NCI-H748 (cell line): Measurements from ENCODE around the gene C5orf58.
"Not testable (repeated sequence)": the region's sequence is repeated elsewhere in the genome, so short reads cannot be mapped to it uniquely, and the experiment has no call there.

Experiments used
- DNase-seq: peaks from one replicate; lab custom pipeline; 2025; ENCODE audit not compliant: unreplicated experiment; lab: John Stamatoyannopoulos, UW

Gene C5orf58

DNA sequence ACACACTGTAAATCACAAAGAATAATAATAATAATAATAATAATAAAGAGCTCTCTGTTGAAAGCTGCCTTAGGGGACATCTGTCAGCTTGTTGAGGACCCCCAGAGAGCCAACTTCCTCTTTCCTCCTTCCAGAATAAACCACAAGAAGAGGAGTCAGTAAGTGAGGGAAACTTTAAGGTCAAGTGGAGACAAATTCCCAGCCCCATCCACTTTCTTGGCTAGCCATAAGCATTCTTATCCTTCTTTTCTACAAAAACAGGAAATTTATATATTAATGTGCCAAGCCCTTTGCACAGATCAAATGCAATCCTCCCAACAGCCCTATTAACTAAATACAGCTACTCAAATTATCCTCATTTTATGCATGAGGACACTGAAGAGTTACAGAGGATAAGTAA lies 9.4 kb upstream of the C5orf58 start:
- DNase-seq, result no peak

- no peak for DNase-seq
Observed at GRCh38 chr5:170223906-170224305, 8.9 kb upstream of the C5orf58 start.

GRCh38 chr5:170225326-170226128 lies 7.3 kb upstream of the C5orf58 start:
- peak; percentile 80 for DNase-seq

DNA sequence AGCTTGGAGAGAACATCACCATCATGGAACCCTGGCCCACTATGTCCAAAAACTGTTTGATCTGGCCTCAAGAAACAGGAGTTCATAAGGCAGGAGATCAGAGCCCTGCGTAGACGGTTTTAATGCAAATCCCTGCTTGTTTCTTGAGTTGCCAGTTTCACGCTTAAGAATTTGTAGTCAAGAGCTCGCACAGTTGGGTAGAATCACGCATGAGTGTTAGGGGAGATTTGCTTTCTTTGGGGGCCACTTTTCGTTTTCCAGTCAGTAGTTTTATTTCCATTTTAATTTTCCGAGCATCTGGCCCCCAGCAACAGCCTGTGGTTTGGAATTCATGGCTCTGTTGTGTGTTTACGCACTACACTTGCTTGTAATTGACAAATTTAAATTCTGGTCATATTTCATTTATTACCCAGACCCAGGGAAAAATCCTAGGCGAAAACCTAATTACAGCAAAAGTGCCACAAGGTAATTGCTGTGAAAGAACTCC lies 6.6 kb upstream of the C5orf58 start:
- DNase-seq, result no peak

- no peak for DNase-seq
Observed at GRCh38 chr5:170226661-170227060, 6.1 kb upstream of the C5orf58 start.

DNA sequence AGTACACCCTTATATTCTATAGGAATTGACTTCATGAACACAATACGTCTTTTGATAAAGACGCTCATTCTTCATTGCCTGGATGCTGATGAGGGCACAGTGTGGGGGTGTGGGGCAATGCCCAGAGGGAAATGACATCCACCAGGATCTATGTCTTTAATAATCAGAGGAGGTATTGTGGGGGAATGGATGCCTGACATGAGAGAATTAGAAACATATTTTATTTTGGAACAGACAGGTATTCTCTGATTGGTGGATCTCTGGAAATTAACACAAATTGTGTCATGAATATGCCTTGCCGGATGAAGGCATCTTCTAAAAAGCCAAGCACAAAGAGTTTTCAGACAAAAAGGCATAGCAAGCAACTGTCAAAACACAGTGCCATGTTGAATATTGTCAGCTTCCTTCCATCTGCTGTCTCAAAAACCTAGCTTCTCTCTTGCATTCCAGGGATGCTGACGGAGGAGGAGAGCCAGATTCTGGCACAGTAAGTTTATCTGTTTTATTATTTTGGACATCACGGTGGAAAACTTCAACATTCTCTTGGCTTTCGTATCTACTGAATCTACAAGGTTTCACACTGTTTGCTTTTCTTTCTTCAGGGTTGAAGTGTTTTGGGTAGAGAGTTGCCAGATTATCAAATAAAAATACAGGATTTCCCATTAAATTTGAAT lies 3.9 kb upstream of the C5orf58 start:
- no peak for DNase-seq

- DNase-seq, result no peak
Observed at GRCh38 chr5:170233358-170233892, 640 bp downstream of the C5orf58 start.

- no peak for DNase-seq
Observed at GRCh38 chr5:170235876-170236864, 3.4 kb downstream of the C5orf58 start.

GRCh38 chr5:170238456-170239196 lies 5.8 kb downstream of the C5orf58 start:
- DNase-seq, result no peak

GRCh38 chr5:170245436-170245835 lies 12.7 kb downstream of the C5orf58 start:
- DNase-seq, result not testable (repeated sequence)

DNA sequence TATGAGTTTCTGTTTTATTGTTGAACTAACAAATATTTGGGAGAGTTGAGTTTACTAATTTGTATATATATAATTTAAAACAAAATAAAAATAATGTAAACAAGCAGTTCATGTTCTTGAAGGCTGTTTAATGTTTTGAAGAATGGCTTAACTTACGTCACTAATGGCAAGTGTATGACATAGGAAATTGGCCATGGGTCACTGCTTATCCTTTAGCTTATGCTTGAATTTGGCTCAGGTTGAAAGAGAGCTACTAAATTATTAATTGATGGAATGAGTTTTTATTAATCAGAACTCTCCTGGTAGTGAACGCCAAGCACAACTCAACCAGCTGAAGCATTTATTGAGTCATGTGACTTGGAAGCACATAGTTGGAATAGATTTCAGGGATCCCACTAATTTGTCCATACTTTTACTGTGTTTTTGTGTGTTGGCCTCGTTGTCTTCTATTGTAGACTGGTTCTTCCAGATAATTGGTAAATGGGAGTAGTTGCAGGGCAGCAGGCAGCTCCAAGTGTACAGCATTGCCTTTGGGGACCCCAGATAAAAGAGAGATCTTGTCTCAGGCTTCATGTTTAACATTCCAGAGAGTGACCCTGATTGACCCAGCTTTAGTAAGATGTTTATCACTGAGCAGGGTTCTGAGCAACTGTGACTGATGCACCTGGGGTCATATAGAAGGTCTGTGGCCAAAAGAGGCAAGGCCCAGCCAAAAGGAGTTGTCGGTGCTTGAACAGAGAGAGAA lies 13.5 kb downstream of the C5orf58 start:
- no peak for DNase-seq

DNA sequence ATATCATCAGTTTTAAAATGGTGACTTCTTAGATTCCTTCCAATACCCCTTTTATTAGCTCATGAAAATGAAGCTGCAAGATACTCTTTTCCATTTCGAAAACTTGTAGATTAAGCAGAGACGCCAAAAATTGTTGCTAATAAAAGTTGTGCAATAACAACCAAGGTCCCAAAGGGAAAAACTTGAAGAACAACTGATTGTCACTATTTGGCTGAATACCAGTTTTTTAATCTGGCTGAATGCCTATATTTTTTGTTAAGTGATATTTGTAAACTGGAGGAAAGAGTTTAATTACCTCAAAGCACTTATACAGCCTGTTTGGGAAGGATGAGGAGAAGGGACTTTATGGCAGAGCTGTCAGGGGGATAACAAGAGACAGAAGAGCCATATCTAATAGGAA lies 14.6 kb downstream of the C5orf58 start:
- DNase-seq, result no peak

DNA sequence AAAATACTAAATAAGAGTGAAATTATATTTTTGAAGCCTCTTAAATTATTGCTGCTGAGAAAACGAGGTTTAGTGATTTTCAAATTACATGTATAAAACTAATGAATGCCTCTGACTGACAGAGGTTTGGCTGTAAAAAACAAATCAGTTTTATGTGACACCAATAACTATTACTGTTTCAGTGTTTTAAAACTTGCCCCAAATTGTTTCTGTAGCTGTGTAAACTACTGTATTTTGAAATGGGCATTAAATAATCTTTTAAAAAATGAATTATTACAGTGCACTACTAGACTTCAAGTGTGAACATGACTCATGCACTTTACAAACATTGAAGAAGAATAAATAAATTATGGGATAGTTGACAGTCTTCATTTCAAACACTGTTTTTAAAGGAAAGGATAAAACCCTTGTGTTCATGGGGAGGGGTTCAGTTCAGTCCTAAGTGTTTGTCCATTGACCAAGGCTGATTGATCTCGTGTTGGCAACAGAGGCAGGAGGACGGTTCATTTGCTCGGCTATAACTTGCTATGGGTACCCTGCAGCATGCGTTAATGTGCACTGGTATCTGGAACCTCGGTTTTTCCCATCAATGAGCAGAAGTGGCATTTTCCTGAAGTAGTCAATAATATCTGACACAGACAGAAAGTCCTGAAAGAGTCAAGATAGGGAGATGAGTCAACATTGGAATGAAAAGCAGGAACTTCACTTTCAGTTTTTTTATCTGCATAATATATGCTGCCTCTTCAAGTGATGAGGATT lies 15.6 kb downstream of the C5orf58 start:
- no peak for DNase-seq

GRCh38 chr5:170248931-170249227 lies 16.1 kb downstream of the C5orf58 start:
- not testable (repeated sequence) for DNase-seq

GRCh38 chr5:170249355-170249754 lies 16.6 kb downstream of the C5orf58 start:
- DNase-seq, result no peak

GRCh38 chr5:170250810-170251317 lies 18.1 kb downstream of the C5orf58 start:
- no peak for DNase-seq

- DNase-seq, result peak; percentile 80
Observed at GRCh38 chr5:170251462-170251861, 18.7 kb downstream of the C5orf58 start.

- no peak for DNase-seq
Observed at GRCh38 chr5:170252109-170252508, 19.3 kb downstream of the C5orf58 start.
